ENCODE data around the gene MALSU1. TPM values are rescaled to one million over a fixed set of nuclear protein-coding genes. Genes with fewer than 3 reads are reported as not detected.

Gene MALSU1
- total and polyA plus RNA-seq, 2 of the 13 experiments (the other 11 are each of a cell fraction or from before 2014, with no cell fraction given): 72.0 to 141 TPM

- TF ChIP-seq ZNF572 (CRISPR knock-in tag; IDR thresholded peaks at IDR 0.05): no peak
- TF ChIP-seq KAT8 (CRISPR knock-in tag; IDR thresholded peaks at IDR 0.05): peak; percentile 27; the same call in 1 of the 2 replicates
- peak; percentile 44; the same call in 1 of the 2 replicates for TF ChIP-seq NCOR1 (IDR thresholded peaks at IDR 0.05; ENCODE audit: borderline replicate concordance, low read length)
- TF ChIP-seq ZSCAN12 (CRISPR knock-in tag; IDR thresholded peaks at IDR 0.05): no peak
- TF ChIP-seq ZNF292 (CRISPR knock-in tag; IDR thresholded peaks at IDR 0.05; ENCODE audit: borderline replicate concordance, low read depth): no peak
- TF ChIP-seq RAD21 (CRISPR knock-in tag; IDR thresholded peaks at IDR 0.05): 0 out of 2 replicates have a peak, but pooled peaks have one; percentile 22
- TF ChIP-seq PAX8 (CRISPR knock-in tag; IDR thresholded peaks at IDR 0.05; ENCODE audit: borderline replicate concordance): no peak
- TF ChIP-seq ATF7-NPFF (CRISPR knock-in tag; IDR thresholded peaks at IDR 0.05; ENCODE audit: low read depth): no peak
- peak; percentile 60; the same call in 1 of the 2 replicates for TF ChIP-seq ZGPAT (CRISPR knock-in tag; IDR thresholded peaks at IDR 0.05)
- no peak for TF ChIP-seq RBFOX2 (IDR thresholded peaks at IDR 0.05; ENCODE audit: low read depth, low read length)
- no peak for TF ChIP-seq PBX2 (CRISPR knock-in tag; IDR thresholded peaks at IDR 0.05)
- no peak for TF ChIP-seq ZIK1 (CRISPR knock-in tag; IDR thresholded peaks at IDR 0.05; ENCODE audit: borderline replicate concordance, low read depth)
- no peak for TF ChIP-seq ZNF724P (CRISPR knock-in tag; IDR thresholded peaks at IDR 0.05; ENCODE audit: borderline replicate concordance)
- TF ChIP-seq RCOR2 (CRISPR knock-in tag; IDR thresholded peaks at IDR 0.05): peak; percentile 78
- no peak for TF ChIP-seq HOXA9 (CRISPR knock-in tag; IDR thresholded peaks at IDR 0.05; ENCODE audit: borderline replicate concordance)
- TF ChIP-seq ZNF768 (CRISPR knock-in tag; IDR thresholded peaks at IDR 0.05): no peak
- no peak for TF ChIP-seq ZHX1 (CRISPR knock-in tag; IDR thresholded peaks at IDR 0.05; ENCODE audit: low read depth)
- TF ChIP-seq ZNF782 (CRISPR knock-in tag; IDR thresholded peaks at IDR 0.05; ENCODE audit: borderline replicate concordance): no peak
- TF ChIP-seq ZNF33B (CRISPR knock-in tag; IDR thresholded peaks at IDR 0.05): no peak
- TF ChIP-seq FOXM1 (CRISPR knock-in tag; IDR thresholded peaks at IDR 0.05): no peak
- TF ChIP-seq HOMEZ (CRISPR knock-in tag; IDR thresholded peaks at IDR 0.05; ENCODE audit: low read depth): peak; percentile 55; the same call in 1 of the 2 replicates
- TF ChIP-seq HIVEP1 (CRISPR knock-in tag; IDR thresholded peaks at IDR 0.05): no peak
These were observed 37.7 kb downstream of the MALSU1 start (continued) for GRCh38 chr7:23336799-23337283.
